GM21367 (cell line): ENCODE measurements around the gene CMYA5.
"Not testable (repeated sequence)": the region's sequence is repeated elsewhere in the genome, so short reads cannot be mapped to it uniquely, and the experiment has no call there.

Experiments used
- ATAC-seq: cut with Tn5 transposase; IDR thresholded peaks from one replicate; pipeline ENCODE4 v1.9.1; 2021; ENCODE audit not compliant: unreplicated experiment

CMYA5 gene

DNA sequence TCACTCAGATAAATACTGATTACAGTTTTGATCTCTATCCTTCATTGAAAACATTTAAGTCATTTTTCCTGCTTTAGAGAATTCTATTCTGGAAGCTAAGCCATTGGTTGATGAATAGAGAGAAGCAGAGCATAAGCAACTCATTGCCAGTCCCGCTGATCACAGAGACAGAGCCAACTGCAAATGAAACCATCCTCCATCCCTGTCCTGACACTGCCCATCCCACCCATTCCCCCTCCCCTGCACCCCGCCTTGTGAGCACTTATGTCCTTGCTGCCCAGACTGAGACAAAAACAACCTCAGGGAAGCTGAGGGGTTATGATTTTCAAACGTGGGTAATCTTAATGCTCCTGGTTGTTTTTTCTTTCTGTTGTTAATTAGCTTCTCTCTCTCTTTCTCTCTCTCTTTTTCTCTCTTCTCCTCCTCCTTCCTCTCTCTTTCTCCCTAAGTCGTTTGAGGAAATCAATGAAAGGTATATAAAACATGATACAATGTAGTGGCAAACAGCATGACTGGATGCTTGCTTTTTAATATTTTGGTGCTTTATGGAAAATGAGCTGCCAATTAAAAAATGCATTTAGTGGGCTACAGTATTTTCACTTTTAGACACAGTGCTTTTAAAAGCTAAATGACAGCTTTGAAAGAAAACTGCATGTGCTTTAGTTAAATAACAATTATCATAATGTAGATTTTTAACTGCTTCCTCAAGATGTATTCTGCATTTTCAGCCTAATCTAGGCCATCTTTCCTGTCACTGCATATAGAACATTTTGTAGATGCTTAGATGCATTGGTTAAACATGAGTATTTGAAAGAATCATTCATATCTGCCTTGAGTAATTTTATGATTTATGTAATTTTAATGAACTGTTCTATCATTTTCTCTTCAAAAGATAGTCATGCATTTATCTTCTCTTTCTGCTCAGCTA lies 57.3 kb downstream of the CMYA5 start:
- ATAC-seq, result no peak

DNA sequence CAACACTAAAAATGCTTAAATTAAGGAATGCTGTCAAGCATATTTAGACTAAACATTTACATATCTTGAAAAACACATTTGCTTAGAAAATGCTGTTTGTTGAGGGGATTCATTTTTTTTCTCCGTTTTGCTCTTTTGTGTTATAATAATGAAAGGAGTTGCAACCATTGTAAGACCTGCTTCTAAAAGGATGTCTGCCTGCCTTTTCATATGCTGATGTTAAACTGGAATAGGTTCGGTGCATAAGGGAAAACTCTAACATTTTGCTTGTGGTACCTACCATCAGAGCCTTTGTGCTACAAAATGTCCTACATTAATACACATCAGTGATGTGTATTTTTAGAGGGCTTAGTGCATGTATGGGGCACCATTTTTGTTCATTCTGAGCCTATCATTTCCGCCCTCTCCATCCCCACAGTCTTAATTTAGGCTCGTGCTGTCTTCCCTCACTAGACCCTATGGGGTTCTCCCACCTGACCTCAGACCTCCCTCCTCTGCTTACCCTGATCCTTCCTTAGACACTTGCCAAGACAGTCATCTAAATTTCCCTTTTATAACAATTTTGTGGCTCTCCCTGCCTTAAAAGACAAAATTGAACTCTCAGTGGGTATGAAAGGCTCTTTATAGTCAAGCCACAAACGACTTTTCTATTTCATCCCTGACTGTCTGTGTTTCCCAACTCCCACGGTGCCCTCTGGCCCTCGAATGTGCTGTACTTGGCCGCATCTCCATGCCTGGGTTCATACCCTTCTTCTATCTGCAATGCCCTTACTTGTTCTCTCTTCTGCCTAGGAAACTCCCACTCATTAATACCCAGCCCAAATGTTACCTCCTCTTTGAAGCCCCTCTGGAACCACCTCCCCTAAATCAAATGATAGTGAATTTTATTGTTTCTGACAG lies 61.2 kb downstream of the CMYA5 start:
- no peak for ATAC-seq

DNA sequence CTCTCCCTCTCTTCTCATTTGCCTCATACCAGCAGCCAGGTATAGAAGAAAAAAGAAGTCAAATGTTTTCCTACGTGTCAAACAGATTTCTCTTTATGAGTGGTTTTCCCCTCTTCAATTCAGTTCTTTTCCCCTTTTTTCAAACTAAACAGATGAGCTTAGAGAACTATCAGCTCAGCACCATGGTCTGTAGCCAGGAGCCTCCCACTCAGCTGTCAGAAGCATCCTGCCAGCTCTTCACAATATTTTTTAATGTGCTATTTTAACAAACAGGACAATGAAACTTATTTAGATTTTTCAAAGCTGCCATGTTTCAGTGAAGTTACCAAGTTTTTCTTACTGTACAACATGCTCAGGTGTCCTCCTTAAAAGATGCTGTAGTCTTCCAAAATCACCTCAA lies 63.5 kb downstream of the CMYA5 start:
- ATAC-seq, result no peak

DNA sequence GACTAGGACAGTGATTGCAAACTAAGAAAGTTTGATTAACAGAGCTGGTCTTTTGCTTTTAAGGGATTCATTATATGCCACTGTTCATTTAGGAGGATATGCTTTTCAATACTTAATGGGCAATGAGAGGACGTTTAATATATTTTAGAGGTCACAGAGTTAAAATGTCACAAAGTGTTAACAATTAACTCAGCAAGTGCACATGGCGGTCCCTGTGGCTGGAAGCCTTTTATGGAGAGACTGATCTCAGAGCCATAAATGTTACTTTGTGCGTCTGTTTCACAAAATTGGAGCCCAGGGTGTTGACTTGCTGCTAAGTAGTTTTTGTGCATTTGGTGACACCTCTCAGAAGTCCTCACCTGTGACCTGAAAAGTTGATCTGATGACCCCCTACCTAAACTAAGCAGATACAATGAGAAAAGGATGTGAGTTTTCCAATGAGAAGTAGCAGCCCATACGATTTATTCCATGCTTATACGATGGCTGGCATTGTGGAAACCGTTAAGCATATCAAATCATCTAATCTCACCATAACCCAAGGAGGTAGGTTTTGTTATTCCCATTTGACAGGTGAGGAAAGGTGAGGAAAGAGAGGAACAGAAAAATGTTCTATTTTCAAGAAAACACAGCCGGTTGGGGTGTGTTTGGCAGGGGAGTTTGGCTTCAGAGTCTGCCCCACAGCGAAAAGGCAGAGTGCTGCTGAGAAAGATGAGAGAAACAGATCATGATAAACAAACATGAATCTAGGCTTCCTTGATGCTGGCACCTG lies 64.4 kb downstream of the CMYA5 start:
- no peak for ATAC-seq

- no peak for ATAC-seq
Measured at GRCh38 chr5:79754865-79755555, 65.4 kb downstream of the CMYA5 start.

GRCh38 chr5:79756076-79756475 lies 66.4 kb downstream of the CMYA5 start:
- ATAC-seq, result no peak

GRCh38 chr5:79759436-79759835 lies 69.8 kb downstream of the CMYA5 start:
- ATAC-seq, result no peak

- ATAC-seq, result no peak
Measured at GRCh38 chr5:79759848-79760247, 70.2 kb downstream of the CMYA5 start.

DNA sequence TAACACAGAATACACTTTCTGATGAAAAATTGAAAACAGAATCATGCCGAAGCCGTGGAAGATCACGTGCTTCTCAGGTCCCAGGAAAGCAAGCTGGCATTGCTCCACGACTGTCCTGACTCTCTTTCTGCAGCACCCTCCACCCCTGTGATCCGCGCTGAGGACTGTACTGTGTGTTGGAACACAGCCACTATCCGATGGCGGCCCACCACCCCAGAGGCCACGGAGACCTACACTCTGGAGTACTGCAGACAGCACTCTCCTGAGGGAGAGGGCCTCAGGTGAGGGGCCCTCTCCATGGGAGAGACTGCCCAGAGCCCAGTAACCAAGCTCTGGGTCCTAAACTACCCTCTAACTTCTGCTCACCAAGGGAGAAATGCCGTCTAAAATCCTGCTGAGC lies 73.3 kb downstream of the CMYA5 start:
- ATAC-seq, result no peak

DNA sequence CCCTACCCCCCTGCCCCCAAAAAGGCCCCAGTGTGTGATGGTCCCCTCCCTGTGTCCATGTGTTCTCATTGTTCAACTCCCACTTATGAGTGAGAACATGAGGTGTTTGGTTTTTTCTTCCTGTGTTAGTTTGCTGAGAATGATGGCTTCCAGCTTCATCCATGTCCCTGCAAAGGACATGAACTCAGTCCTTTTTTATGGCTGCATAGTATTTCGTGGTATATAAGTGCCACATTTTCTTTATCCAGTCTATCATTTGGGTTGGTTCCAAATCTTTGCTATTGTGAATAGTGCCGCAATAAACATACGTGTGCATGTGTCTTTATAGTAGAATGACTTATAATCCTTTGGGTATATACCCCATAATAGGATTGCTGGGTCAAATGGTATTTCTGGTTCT lies 74.5 kb downstream of the CMYA5 start:
- ATAC-seq, result not testable (repeated sequence)

DNA sequence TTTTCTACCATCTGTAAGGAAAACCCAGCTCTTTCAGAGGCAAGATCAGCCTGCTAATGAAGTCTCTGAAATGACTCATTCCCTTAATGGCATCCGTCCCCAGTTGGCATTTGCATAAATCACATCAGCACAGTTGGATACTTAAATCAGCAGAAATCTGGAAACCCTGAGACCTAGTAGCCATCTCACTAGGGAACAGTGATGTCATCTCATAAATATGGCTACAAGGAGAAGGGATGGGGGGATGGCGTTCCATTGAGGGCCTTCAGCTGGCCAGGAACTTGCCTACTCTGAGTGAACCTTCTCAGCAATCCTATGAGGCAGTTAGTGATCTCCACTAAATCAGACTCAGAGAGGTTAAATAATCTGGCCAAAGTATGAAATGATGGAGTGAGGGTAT lies 81.8 kb downstream of the CMYA5 start:
- ATAC-seq, result no peak

- ATAC-seq, result no peak
Measured at GRCh38 chr5:79772651-79773050, 83.0 kb downstream of the CMYA5 start.

- no peak for ATAC-seq
Measured at GRCh38 chr5:79773612-79774011, 84.0 kb downstream of the CMYA5 start.

DNA sequence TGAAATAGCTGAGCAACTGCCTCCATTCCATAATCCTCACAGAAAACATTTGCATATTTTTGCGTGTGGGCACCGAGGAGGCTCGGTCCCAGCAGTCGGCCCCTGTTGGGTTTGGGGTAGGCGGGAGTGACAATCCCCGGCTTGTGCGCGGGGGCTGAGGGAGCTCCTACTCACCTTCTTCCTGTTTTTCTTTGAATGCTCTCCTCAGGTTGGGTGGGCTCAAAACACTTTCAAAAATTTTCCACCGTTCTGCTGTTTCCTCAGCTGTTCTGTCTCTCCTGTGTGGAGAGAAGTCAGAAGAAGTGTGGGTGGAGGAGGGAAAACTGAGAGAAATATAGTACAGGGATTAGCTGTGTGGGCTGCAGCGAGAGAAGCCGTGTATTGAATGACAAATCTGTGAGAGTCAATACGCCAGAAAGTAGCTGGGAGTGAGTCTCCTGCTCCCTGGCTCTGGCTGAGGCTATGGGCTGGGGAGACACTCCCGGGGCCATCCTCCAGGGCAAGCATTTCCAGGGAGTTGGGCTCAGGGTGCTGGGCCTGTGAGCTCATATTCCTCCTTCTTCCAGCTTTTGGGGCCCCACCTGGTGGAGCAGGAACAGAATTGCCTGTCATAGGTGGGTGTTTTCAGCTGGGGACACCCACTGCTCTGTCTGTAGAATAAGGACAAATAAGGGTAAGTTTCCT lies 84.7 kb downstream of the CMYA5 start:
- no peak for ATAC-seq

GRCh38 chr5:79774855-79775237 lies 85.2 kb downstream of the CMYA5 start:
- ATAC-seq, result no peak

GRCh38 chr5:79784741-79785140 lies 95.1 kb downstream of the CMYA5 start:
- not testable (repeated sequence) for ATAC-seq

- ATAC-seq, result no peak
Measured at GRCh38 chr5:79785983-79786382, 96.3 kb downstream of the CMYA5 start.

- no peak for ATAC-seq
Measured at GRCh38 chr5:79787448-79787847, 97.8 kb downstream of the CMYA5 start.

DNA sequence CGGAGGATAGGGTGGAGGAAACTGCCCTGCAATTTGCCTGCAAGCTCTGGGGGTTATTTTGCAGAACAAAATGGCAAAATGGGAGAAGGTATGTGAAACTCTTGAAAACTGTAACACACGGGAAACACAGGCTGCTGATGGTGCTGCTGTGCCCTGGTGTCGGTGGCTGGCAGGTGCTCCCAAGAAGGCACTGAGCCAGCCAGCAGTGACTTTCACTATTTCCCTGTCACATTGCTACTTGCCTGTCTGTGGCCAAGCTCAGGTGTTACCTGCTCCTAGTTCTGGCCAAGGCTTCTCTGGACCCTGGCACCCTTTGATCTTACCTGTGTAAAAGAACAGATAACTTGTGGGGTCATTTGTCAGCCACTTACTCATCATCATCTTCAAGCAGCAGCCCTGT lies 102.2 kb downstream of the CMYA5 start:
- ATAC-seq, result no peak

DNA sequence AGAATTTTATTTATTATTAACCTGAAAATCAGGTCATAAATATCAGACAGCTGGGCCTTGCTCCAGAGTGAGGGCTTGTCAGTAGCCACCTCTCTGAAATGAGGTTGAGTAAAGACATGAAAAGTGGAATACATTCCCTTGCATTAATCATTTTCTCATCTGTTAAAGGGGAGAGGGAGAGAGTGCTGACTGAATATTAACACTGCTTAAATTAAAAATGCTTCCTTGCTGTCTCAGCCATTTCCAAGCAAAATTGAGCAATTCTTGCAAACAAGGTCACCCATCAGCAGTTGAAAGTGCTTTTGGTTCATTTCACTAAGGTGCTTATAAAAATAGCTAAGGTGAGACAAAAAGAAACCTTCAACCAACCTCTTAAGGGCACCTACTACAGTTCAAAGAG lies 102.8 kb downstream of the CMYA5 start:
- no peak for ATAC-seq
